SU-DHL-6 (cell line): ENCODE results near the gene SH2D4B.

Source experiments
- H2AFZ ChIP-seq: fragments of 200-600 bp; sonication (generic); 2 replicates; pipeline ENCODE4 v1.6.1; 2014; ENCODE audit warnings: low read depth, mild to moderate bottlenecking, moderate library complexity, mixed read lengths, antibody characterized with exemption, low read length; ENCODE audit not compliant: severe bottlenecking
- H3F3A ChIP-seq: fragments of 200-600 bp; shearing (Covaris generic); 2 replicates; pipeline ENCODE4 v1.6.0; 2016; ENCODE audit warnings: antibody characterized with exemption, mild to moderate bottlenecking; ENCODE audit not compliant: insufficient read depth
- H3K27ac ChIP-seq: fragments of 200-600 bp; sonication (generic); 2 replicates; pipeline ENCODE4 v1.5.1; 2016; ENCODE audit warnings: low read depth, mild to moderate bottlenecking, low read length, moderate library complexity, mixed read lengths
- H3K27me3 ChIP-seq: fragments of 200-600 bp; sonication (generic), shearing (Covaris generic); 2 replicates; pipeline ENCODE4 v1.6.0; 2014; ENCODE audit warnings: mild to moderate bottlenecking, low read length
- H3K36me3 ChIP-seq: fragments of 200-600 bp; sonication (generic); 2 replicates; pipeline ENCODE4 v1.6.1; 2014; ENCODE audit warnings: mild to moderate bottlenecking, low read length, mixed read lengths
- H3K4me2 ChIP-seq: fragments of 300-600, 200-600 bp; shearing (Covaris generic), sonication (generic); 2 replicates; pipeline ENCODE4 v1.6.0; 2014; ENCODE audit warnings: low read length, low read depth, mild to moderate bottlenecking; ENCODE audit not compliant: poor library complexity, severe bottlenecking
- H3K4me3 ChIP-seq: fragments of 200-600 bp; sonication (generic); 2 replicates; pipeline ENCODE4 v1.5.1; 2014; ENCODE audit warnings: antibody characterized with exemption, low read length, mild to moderate bottlenecking, mixed read lengths; ENCODE audit not compliant: insufficient read depth, poor library complexity, severe bottlenecking
- H3K79me2 ChIP-seq: fragments of 200-600 bp; sonication (generic); 2 replicates; pipeline ENCODE4 v1.6.1; 2014; ENCODE audit warnings: mild to moderate bottlenecking, low read length, moderate library complexity; ENCODE audit not compliant: insufficient read depth
- H3K9ac ChIP-seq: fragments of 200-600 bp; sonication (generic); 2 replicates; pipeline ENCODE4 v1.7.0; 2014; ENCODE audit warnings: mild to moderate bottlenecking, low read length
- H3K9me2 ChIP-seq: fragments of 200-600 bp; sonication (generic); replicated peaks from 2 replicates; pipeline ENCODE4 v1.6.1; 2014; ENCODE audit warnings: low read length; ENCODE audit not compliant: insufficient read depth
- H3K9me3 ChIP-seq: fragments of 200-600 bp; sonication (generic); 2 replicates; pipeline ENCODE4 v1.6.1; 2014; ENCODE audit warnings: low read length, mixed read lengths; ENCODE audit not compliant: insufficient read depth
- H4K20me1 ChIP-seq: fragments of 200-600 bp; sonication (generic); 2 replicates; pipeline ENCODE4 v1.6.1; 2014; ENCODE audit warnings: low read depth, mild to moderate bottlenecking, antibody characterized with exemption, low read length, moderate library complexity, mixed read lengths
- EZH2phosphoT487 ChIP-seq: fragments of 200-600 bp; sonication (generic), shearing (Covaris generic); conservative IDR thresholded peaks from 2 replicates; pipeline ENCODE4 v1.6.1; 2018; ENCODE audit warnings: mild to moderate bottlenecking, antibody characterized with exemption, low read length, moderate library complexity, mixed read lengths
- TF ChIP-seq, protein P1 (sequence below): fragments of 200-600 bp; sonication (generic); IDR thresholded peaks from one replicate; pipeline ENCODE4 v1.5.1; 2017; ENCODE audit warnings: antibody characterized with exemption, mild to moderate bottlenecking, low read length, moderate library complexity; ENCODE audit not compliant: insufficient read depth, poor library complexity, severe bottlenecking

Gene SH2D4B

DNA sequence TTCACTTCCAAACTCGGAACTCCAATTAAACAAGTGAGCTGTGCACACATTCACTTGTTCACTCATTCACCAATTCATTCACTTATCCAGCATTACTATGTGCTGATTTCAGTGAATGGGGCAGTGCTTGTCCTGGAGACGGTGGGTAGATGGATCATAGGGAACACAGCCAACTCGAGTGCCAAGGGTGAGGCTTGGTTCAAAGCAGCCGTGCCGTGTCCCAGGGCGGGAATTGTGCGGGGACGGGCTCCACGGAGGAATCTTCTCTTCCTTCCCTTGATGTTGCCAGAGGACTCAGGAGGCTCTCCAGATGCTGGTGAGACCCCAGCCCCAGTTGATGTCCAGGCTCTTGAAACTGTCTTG, 2.9 kb downstream of the SH2D4B start:
- Histone ChIP-seq H3K9ac (no peak overlapping the region), H3K9me2 (no peaks in the 10 kb centered on the region), H4K20me1 (no peaks in the 10 kb centered on the region), H3K4me2 (no peak overlapping the region), H3F3A (no peaks in the 10 kb centered on the region), H3K4me3 (no peak overlapping the region), H2AFZ (no peak overlapping the region), H3K36me3 (no peaks in the 10 kb centered on the region), H3K9me3 (no peaks in the 10 kb centered on the region), H3K79me2 (no peaks in the 10 kb centered on the region), H3K27me3 (no peaks in the 10 kb centered on the region), H3K27ac (no peak overlapping the region)
- no peak for TF ChIP-seq EZH2phosphoT487
- TF ChIP-seq, protein P1, sequence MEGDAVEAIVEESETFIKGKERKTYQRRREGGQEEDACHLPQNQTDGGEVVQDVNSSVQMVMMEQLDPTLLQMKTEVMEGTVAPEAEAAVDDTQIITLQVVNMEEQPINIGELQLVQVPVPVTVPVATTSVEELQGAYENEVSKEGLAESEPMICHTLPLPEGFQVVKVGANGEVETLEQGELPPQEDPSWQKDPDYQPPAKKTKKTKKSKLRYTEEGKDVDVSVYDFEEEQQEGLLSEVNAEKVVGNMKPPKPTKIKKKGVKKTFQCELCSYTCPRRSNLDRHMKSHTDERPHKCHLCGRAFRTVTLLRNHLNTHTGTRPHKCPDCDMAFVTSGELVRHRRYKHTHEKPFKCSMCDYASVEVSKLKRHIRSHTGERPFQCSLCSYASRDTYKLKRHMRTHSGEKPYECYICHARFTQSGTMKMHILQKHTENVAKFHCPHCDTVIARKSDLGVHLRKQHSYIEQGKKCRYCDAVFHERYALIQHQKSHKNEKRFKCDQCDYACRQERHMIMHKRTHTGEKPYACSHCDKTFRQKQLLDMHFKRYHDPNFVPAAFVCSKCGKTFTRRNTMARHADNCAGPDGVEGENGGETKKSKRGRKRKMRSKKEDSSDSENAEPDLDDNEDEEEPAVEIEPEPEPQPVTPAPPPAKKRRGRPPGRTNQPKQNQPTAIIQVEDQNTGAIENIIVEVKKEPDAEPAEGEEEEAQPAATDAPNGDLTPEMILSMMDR, result no peak

DNA sequence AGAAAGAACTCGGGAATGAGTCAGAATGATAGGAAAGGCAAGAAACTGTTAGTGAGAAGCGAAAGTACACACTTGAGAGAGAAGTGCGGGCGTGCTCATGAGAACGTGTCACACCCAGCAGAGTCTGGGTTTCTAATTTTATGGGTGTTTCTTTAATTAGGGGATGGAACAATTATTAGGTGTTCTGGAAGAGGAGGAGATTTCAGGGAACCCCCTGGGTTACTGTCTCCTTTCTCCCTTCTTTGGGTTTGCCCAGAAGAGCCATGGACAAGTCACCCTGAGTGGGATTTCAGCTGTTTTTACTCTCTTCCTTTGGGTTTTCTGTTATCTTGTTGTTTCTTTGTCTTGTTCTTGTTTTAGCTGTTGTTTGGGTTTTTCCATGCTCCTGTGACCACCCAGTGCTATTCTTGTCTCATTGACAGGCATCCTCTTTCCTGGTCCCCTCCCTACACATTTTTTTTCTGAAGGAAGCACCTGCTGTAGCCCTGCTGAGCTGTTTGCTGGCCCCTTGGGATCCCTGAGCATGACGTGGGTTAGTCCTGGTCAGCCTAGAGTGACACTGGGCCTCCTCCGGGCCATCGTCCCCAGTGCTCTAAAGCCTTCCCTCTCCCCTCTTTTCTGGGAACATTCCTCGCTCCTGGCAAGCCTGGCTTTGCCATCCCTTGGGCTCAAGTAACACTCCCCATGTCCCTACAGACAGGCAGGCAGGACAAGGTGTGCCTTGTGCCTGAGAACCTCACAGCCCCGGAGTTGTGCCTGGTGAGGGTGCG, 3.5 kb downstream of the SH2D4B start:
- no peak overlapping the region for H3K4me2 ChIP-seq
- H3K27me3 ChIP-seq, result no peaks in the 10 kb centered on the region
- H3K9me3 ChIP-seq, result no peaks in the 10 kb centered on the region
- H3K36me3 ChIP-seq, result no peaks in the 10 kb centered on the region
- no peak overlapping the region for H3K4me3 ChIP-seq
- H3F3A ChIP-seq, result no peaks in the 10 kb centered on the region
- H3K9ac ChIP-seq, result no peak overlapping the region
- no peak for TF ChIP-seq EZH2phosphoT487
- TF ChIP-seq, protein P1, result no peak
- H3K27ac ChIP-seq, result no peak overlapping the region
- H3K79me2 ChIP-seq, result no peaks in the 10 kb centered on the region
- no peaks in the 10 kb centered on the region for H3K9me2 ChIP-seq
- no peak overlapping the region for H2AFZ ChIP-seq
- no peaks in the 10 kb centered on the region for H4K20me1 ChIP-seq

DNA sequence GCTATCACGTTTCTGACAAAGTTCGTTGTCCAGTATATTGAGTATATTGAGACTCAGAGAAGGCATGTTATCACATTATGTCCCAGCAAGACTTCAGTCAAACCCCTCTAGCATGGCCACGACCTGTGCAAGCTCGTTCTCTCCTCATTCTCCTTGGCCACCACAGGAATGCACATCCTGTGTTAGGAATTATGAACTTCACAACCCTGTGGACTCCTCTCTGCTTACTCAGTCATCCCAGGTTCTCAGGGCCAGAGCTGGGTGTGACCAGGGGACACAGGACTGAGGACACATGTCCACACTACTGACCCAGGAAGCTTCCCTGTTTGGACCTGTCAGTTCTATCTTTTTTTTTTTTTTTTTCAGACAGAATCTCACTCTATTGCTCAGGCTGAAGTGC, 4.4 kb downstream of the SH2D4B start:
- no peak overlapping the region for H3K4me2 ChIP-seq
- H3K27me3 ChIP-seq, result no peaks in the 10 kb centered on the region
- H4K20me1 ChIP-seq, result no peaks in the 10 kb centered on the region
- no peak overlapping the region for H2AFZ ChIP-seq
- H3K9me3 ChIP-seq, result no peaks in the 10 kb centered on the region
- no peaks in the 10 kb centered on the region for H3K36me3 ChIP-seq
- no peak overlapping the region for H3K9ac ChIP-seq
- no peak overlapping the region for H3K4me3 ChIP-seq
- TF ChIP-seq, protein P1, result no peak
- no peak for TF ChIP-seq EZH2phosphoT487
- H3K79me2 ChIP-seq, result no peaks in the 10 kb centered on the region
- no peaks in the 10 kb centered on the region for H3K9me2 ChIP-seq
- H3F3A ChIP-seq, result no peaks in the 10 kb centered on the region
- no peak overlapping the region for H3K27ac ChIP-seq
